Putamen (tissue), 1 donor: ENCODE results near the gene C3orf20.

Source experiments
- DNase-seq: peaks from one replicate; pipeline ENCODE4 v3.0.0-alpha.2; 2016; ENCODE audit warnings: low spot score

C3orf20 gene

DNA sequence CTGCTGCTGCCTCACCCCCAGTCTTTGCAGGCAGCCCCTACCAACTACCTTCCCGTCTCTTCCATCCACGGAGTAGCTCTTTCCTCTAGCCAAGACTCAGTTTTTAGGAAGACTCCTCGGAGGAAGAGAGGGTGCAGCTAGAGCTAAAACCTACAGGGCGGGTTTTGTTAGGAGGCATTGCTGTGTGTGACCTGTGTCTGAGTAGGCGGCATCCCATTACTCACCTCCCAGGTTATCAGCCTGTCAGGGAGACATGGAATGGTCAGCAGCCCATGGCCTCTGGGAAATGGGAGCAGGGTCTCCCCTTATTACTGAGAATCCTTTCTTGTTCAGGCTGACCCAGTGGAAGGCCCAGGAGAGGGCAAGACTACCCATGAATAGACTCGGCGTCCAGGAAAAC, 100.1 kb downstream of the C3orf20 start:
- DNase-seq, result no peak

GRCh38 chr3:14775563-14775962, 100.6 kb downstream of the C3orf20 start:
- no peak for DNase-seq

DNA sequence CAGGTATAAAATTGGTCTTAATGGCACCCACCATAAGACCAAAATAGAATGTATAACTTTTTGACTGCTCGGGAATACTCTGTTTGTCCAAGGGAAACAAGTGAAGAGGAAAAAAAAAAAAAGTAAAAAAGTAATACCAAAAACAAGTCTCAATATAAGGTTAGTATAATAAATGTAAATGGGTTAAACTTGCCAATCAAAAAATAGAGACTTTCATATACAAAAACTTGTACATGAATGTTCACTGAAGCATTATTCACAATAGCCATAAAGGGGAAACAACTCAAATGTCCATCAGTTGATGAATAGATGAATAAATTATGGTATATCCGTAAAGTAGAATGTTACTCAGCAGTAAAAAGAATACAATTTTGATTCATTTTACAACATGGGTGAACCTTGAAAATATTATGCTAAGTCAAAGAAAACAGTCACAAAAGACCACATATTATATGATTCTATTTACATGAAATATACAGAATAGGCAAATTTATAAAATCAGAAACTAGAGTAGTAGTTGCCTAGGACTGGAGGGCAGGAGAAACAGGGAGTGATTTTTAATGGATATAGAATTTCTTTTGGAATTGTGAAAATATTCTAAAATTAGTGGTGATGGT, 104.2 kb downstream of the C3orf20 start:
- DNase-seq, result no peak

DNA sequence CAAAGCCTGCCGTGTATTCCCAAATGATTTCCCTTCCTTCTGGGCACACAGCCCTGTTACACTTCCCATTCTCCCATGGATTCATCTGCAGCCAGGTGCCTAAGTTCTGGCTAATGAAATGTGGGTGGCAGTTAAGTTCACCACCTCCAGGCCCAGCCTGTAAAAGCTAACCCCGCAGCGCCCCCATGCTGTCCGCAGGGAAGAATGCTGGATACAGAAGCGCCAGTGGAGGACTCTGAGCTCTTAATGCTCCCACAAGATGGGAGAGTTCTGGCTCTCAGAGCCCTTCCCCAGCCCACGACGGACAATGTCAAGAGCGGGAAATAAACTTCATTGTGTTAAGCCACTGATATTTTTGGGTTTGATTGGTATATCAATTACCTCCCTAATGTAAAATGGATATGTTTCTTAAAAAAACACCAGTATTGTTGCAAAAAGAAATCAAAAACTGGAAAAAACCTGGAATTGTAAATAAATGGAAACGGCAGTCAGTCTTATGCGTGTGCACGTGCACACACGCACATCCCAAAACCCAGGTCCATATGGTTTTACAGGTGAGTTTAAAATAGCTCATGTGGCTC, 106.1 kb downstream of the C3orf20 start:
- no peak for DNase-seq

DNA sequence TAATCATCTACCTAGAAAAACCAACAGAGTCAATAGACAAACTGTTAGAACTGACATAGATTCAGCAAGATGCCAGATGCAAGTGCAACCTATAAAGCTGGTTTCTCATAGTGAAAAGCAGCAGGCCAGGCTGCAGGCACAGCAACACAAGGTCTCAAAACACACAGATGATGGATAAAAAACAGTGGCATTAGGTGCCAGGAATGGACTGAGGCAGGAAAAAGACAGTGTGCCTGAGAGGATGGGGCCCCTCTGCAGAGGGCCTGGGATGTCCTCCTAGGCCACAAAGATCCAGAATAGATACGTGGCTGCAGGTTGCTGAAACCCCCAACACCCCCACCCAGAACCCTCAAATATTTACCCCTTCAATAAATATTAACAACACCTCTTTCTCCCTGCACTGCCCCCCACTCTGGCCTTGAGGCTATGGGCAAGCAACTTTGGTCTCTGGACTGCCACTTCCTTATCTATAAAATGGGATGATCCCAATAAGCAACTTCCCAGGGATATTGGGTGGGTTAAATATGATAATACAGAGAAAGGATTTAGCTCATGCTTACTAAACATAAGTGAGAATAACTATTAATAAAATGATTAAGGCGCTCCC, 108.6 kb downstream of the C3orf20 start:
- DNase-seq, result no peak

GRCh38 chr3:14784087-14784681, 109.2 kb downstream of the C3orf20 start:
- no peak for DNase-seq

- no peak for DNase-seq
Measured at GRCh38 chr3:14785207-14786155, 110.5 kb downstream of the C3orf20 start.

DNA sequence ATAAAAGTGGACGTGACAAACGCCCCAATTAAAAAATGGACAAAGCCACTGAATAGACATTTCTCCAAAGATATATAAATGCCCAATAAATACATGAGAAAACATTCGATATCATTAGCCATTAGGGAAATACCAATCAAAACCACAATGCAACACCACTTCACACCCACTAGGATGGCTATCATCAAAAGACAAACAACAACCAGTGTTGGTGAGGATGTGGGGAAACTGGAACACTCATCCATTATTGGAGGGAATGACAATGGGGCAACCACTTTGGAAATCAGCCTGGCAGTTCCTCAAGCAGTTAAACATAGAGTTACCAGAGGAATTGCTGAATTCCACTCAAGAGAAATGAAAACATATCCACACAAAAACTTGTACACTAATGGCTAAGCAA, 111.4 kb downstream of the C3orf20 start:
- no peak for DNase-seq

DNA sequence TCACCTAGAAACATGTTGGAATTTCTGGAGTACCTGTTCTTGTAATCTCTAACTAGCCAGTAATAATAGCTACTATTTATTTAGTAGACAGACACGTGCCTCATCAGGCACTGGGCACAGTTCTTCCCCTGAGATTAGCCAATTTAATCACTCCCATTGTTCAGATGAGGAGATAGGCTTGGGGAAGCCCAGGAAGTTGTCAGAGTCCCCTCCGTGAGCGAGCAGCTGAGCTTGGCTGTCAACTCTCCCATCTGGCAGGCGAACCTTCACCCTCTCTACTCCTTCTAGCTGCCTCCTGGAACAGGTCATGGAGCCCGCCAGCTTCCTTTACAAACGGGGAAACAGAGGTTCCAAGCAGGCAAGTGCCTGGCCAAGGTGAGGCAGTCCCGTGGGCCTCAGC, 112.7 kb downstream of the C3orf20 start:
- no peak for DNase-seq

DNA sequence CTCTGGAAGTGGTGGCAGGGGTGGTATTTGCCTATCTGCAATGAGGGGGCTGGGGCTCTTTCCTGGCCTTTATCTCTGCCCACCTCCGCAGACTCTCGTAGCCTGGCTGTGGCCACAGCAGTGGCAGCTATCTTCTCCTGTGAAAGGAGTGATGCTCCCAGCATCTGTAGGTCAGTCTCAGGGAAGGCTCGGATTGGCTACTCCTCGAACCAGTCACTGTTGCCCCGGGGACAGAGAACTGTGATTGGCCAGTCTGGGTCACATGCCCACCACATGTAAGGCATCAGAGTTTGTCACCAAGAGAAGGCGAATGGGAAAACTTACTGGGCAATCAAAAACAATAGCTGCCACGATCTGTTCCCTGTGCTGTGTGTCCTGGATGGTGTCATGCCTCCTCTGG, 113.7 kb downstream of the C3orf20 start:
- DNase-seq, result no peak

- no peak for DNase-seq
Measured at GRCh38 chr3:14789221-14789620, 114.3 kb downstream of the C3orf20 start.

DNA sequence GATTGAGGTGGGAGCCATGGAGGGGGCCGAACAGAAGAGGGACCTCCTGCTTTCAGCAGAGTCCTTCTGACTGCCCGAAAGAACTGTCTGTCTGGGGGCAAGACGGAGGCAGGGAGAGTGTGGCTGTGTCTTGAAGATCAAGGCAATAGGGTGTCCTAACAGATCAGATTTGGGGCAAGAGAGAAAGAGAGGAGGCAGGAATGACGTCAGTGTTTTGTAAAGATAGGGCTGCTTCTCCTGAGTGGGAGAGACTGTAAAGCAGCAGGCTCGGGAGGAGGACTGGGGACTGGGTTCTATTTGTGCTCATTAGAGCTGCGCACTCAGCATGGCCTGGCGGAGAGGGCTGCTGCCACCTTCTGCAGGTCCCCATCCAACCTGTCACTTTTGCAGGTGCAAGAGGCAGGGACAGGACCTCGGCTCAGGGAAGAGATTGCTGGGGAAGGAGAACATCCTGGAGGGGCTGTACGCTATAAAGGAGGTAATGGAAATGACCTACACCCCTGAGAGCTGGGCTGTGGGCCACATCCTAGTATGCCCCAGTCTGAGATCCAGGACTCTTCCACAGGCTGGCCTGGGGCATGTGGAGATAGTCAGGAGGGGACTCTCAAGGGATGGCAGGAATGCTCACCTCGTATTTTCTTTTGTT, 114.8 kb downstream of the C3orf20 start:
- no peak for DNase-seq

- no peak for DNase-seq
Measured at GRCh38 chr3:14791343-14791945, 116.5 kb downstream of the C3orf20 start.

- DNase-seq, result no peak
Measured at GRCh38 chr3:14792691-14793121, 117.8 kb downstream of the C3orf20 start.

DNA sequence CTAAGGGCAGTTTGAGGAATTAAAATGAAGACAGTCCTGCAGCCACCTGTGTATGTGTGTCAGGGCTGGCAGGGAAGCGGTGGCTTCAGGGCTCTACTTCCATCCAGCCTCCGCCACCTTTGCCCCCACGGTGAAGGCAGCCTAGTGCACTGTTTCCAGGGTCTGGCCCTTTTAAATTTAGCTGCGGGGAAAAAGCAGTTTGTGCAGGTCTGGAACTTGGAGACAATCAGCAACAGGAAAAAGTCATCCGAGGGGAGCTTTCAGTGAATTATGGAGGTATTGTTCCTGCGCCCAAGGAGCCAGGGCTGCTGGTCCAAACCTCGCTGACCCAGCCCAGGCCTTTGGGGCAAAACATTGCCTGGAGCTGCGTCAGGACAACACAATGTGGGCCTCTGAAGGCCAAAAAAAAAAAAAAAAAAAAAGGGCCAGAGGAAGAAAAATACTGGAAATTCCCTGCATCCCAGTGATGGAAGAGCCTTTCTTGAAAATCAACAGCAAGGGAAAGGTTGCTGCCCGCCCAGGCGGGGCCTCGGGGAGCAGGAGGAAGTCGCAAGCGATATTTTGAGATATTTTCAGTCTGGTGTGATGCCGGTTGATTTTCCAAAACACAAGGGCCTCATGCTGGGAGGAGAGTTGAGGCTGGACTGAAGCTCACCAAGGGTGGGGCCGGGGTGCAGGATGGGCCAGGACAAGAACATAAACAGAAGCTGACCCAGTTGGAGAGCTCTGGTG, 118.4 kb downstream of the C3orf20 start:
- DNase-seq, result peak; percentile 34

GRCh38 chr3:14793858-14794234, 118.9 kb downstream of the C3orf20 start:
- no peak for DNase-seq

DNA sequence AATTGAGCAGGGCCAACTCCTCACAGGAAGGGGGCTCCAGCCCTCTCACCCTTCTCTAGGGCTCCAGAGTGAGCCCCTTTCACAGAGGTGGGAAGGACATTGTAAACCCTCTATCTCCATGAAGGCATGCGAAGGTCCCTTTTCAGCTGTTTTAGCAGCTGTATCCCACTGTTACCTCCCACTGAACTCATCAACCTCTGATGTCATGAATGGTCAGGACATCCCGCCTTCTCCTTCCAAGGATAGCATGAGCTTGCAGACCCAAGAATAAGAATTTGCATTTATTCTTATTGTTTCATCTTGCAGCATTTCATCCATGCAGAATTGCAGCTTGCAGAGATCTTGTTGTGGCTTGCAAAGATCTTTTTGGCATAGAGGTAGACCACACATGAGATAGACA, 119.5 kb downstream of the C3orf20 start:
- DNase-seq, result no peak

DNA sequence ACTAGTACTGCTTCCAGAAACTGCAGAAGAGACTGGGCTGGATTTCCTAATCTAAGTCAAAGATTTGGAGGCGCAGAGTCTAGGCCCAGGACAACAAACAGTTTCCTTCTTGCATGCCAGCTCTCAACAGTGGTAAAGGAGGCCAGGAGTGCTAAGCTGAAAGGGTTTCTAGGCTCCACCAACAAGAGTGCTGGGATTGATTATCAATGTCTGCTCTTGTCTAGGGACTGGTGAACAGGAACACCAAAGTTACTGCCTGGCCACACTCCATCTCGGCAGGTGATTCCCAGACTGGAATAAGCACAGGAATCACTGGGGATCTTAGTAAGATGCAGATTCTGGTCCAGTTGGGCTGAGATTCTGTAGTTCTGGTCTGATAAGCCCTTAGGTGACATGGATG, 121.1 kb downstream of the C3orf20 start:
- no peak for DNase-seq

DNA sequence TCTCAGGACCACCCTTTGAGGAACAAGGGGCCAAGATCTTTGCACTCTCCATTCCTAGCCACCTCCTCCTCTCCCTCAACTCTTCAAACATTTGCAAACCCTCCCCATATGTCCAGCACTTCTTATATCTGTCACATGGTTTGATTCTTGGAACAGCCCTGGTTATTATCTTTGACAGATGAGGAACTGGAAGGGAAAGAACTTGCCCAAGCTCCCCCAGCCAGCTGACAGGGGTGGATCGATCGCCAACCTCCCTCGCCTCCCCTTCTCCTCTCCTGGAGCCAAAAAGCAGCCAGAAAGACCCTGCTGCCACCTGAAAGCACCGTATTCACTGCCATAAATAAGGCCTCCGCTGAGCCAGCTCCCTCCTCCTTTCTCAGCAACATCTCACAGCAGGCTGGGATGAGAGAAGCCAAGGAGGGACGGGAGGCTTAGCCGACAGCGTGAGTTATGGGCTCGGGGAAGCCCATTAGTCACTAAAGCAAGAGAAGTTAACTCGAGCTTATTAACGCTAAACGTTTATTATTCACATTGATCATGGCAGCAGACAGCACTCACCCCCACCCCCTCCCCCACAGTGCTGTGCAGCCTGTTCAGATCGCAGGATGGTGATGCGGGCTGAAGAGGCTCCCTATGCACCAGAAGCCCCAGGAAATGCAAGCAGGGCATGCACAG, 121.6 kb downstream of the C3orf20 start:
- DNase-seq, result no peak

DNA sequence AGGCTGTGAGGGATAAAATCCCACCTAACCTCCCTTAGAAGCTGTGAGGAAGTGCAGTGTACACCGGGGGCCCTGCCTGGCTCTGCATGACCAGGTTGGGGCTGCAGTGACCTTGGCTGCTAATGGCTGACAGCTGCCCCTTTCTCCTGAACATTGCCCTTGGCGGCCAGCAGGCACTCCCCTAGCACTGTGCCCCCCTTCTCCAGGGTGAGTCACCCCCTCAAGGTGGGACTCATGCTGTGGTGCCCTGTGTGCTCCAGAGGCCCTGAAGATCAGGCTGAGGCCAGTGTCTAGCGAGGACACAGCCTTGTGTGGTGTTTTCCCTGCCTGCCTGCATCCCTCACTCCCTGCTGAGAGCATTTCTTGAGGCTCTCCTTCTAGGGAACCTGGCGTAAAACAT, 122.8 kb downstream of the C3orf20 start:
- DNase-seq, result no peak
